SK-N-SH treated with all-trans-retinoic acid at 6 μM for 48 hours (cell line): ENCODE results near the gene GAD1.

Experiments used
- ARNTL ChIP-seq: fragments of 450-650 bp; formaldehyde crosslinking; IDR thresholded peaks from 2 replicates; pipeline ENCODE4 v1.5.0; 2020; ENCODE audit warnings: low read depth, mild to moderate bottlenecking, moderate library complexity, borderline replicate concordance
- RARB ChIP-seq: fragments of 250-450 bp; sonication (Bioruptor Pico); IDR thresholded peaks from 2 replicates; pipeline ENCODE4 v1.8.0; 2021; ENCODE audit warnings: mild to moderate bottlenecking, moderate library complexity

DNA sequence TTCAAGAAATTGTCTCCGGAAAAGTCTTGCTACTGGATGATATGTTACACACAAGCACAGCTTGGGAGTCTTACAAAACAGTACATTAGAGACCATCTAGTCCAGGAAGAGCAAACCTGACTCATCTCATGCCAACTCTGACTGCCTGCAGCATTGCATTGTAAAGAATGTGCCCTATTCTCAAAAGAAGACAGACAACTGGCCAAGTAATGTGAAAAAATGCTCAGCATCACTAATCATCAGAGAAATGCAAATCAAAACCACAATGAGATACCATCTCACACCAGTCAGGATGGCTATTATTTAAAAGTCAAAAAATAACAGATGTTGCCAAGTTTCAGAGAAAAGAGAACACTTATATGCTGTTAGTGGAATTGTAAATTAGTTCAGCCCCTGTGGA is 69.7 kb downstream of the GAD1 start:
- no peak for TF ChIP-seq RARB
- TF ChIP-seq ARNTL (CRISPR knock-in tag) = no peak
